ENCODE measurements around the gene HSPBAP1.
"Not testable (repeated sequence)": the region's sequence is repeated elsewhere in the genome, so short reads cannot be mapped to it uniquely, and the experiment has no call there.

Gene HSPBAP1

GRCh38 chr3:122710616-122711251, 82.9 kb downstream of the HSPBAP1 start:
- H3K9ac ChIP-seq (ENCODE audit: low read length); H3K27me3 ChIP-seq (ENCODE audit: control insufficient read depth, insufficient read depth, low read length); H3K36me3 ChIP-seq (ENCODE audit: control insufficient read depth, insufficient read depth, low read length); H3K4me3 ChIP-seq (ENCODE audit: low read depth, low read length); H3K27ac ChIP-seq (ENCODE audit: low read depth, low read length); H3K9me3 ChIP-seq (ENCODE audit: control insufficient read depth, insufficient read depth, low read depth, low read length); H3K4me1 ChIP-seq (ENCODE audit: control insufficient read depth, insufficient read depth, low read length): not testable (repeated sequence)

GRCh38 chr3:122705379-122705778, 88.3 kb downstream of the HSPBAP1 start:
- H3K9me3 ChIP-seq (ENCODE audit: control insufficient read depth, insufficient read depth, low read depth, low read length): no peaks in the 10 kb centered on the region
- H3K4me1 ChIP-seq (ENCODE audit: control insufficient read depth, insufficient read depth, low read length): no peaks in the 10 kb centered on the region

GRCh38 chr3:122700193-122700592, 93.4 kb downstream of the HSPBAP1 start:
- H3K36me3 ChIP-seq (ENCODE audit: control insufficient read depth, insufficient read depth, low read length): peaks cover 7% of the 10 kb centered on the region
- H3K27me3 ChIP-seq (ENCODE audit: control insufficient read depth, insufficient read depth, low read length): no peaks in the 10 kb centered on the region
- no peak overlapping the region for H3K27ac ChIP-seq (ENCODE audit: low read depth, low read length)
- H3K4me3 ChIP-seq (ENCODE audit: low read depth, low read length): no peak overlapping the region
- H3K4me1 ChIP-seq (ENCODE audit: control insufficient read depth, insufficient read depth, low read length): no peaks in the 10 kb centered on the region
- no peak overlapping the region for H3K9ac ChIP-seq (ENCODE audit: low read length)
- no peaks in the 10 kb centered on the region for H3K9me3 ChIP-seq (ENCODE audit: control insufficient read depth, insufficient read depth, low read depth, low read length)

More at GRCh38 chr3:122705379-122705778, 88.3 kb downstream of the HSPBAP1 start:
- H3K36me3 ChIP-seq (ENCODE audit: control insufficient read depth, insufficient read depth, low read length): no peaks in the 10 kb centered on the region; the same call in 1 of the 2 replicates
- H3K9ac ChIP-seq (ENCODE audit: low read length): no peak overlapping the region
- no peak overlapping the region for H3K4me3 ChIP-seq (ENCODE audit: low read depth, low read length)
- H3K27me3 ChIP-seq (ENCODE audit: control insufficient read depth, insufficient read depth, low read length): no peaks in the 10 kb centered on the region
- no peak overlapping the region for H3K27ac ChIP-seq (ENCODE audit: low read depth, low read length)

- Histone ChIP-seq H3K27ac (ENCODE audit: low read depth, low read length) (no peak overlapping the region), H3K4me3 (ENCODE audit: low read depth, low read length) (no peak overlapping the region), H3K9me3 (ENCODE audit: control insufficient read depth, insufficient read depth, low read depth, low read length) (no peaks in the 10 kb centered on the region), H3K9ac (ENCODE audit: low read length) (no peak overlapping the region), H3K4me1 (ENCODE audit: control insufficient read depth, insufficient read depth, low read length) (no peaks in the 10 kb centered on the region), H3K27me3 (ENCODE audit: control insufficient read depth, insufficient read depth, low read length) (no peaks in the 10 kb centered on the region), H3K36me3 (ENCODE audit: control insufficient read depth, insufficient read depth, low read length) (peaks cover 8% of the 10 kb centered on the region)
Measured at GRCh38 chr3:122697952-122698620, 95.5 kb downstream of the HSPBAP1 start.

GRCh38 chr3:122695927-122696561, 97.6 kb downstream of the HSPBAP1 start:
- no peak overlapping the region for H3K27ac ChIP-seq (ENCODE audit: low read depth, low read length)
- H3K9me3 ChIP-seq (ENCODE audit: control insufficient read depth, insufficient read depth, low read depth, low read length): no peaks in the 10 kb centered on the region
- no peaks in the 10 kb centered on the region for H3K4me1 ChIP-seq (ENCODE audit: control insufficient read depth, insufficient read depth, low read length)
- H3K4me3 ChIP-seq (ENCODE audit: low read depth, low read length): no peak overlapping the region
- no peak overlapping the region for H3K9ac ChIP-seq (ENCODE audit: low read length)
- no peaks in the 10 kb centered on the region for H3K27me3 ChIP-seq (ENCODE audit: control insufficient read depth, insufficient read depth, low read length)
- H3K36me3 ChIP-seq (ENCODE audit: control insufficient read depth, insufficient read depth, low read length): peaks cover 18% of the 10 kb centered on the region

- Histone ChIP-seq H3K9me3 (ENCODE audit: control insufficient read depth, insufficient read depth, low read depth, low read length) (no peaks in the 10 kb centered on the region), H3K4me1 (ENCODE audit: control insufficient read depth, insufficient read depth, low read length) (no peaks in the 10 kb centered on the region), H3K36me3 (ENCODE audit: control insufficient read depth, insufficient read depth, low read length) (peaks cover 18% of the 10 kb centered on the region), H3K4me3 (ENCODE audit: low read depth, low read length) (no peak overlapping the region), H3K27ac (ENCODE audit: low read depth, low read length) (no peak overlapping the region), H3K9ac (ENCODE audit: low read length) (no peak overlapping the region), H3K27me3 (ENCODE audit: control insufficient read depth, insufficient read depth, low read length) (no peaks in the 10 kb centered on the region)
Measured at GRCh38 chr3:122694966-122695365, 98.7 kb downstream of the HSPBAP1 start.

- H3K9ac ChIP-seq (ENCODE audit: low read length): no peak overlapping the region
- no peak overlapping the region for H3K27ac ChIP-seq (ENCODE audit: low read depth, low read length)
- H3K9me3 ChIP-seq (ENCODE audit: control insufficient read depth, insufficient read depth, low read depth, low read length): no peaks in the 10 kb centered on the region
- H3K4me1 ChIP-seq (ENCODE audit: control insufficient read depth, insufficient read depth, low read length): no peaks in the 10 kb centered on the region
- H3K36me3 ChIP-seq (ENCODE audit: control insufficient read depth, insufficient read depth, low read length): peaks cover 17% of the 10 kb centered on the region
- H3K4me3 ChIP-seq (ENCODE audit: low read depth, low read length): no peak overlapping the region
- H3K27me3 ChIP-seq (ENCODE audit: control insufficient read depth, insufficient read depth, low read length): no peaks in the 10 kb centered on the region
Measured at GRCh38 chr3:122692674-122693073, 101.0 kb downstream of the HSPBAP1 start.

GRCh38 chr3:122691195-122691594, 102.4 kb downstream of the HSPBAP1 start:
- no peak overlapping the region for H3K27ac ChIP-seq (ENCODE audit: low read depth, low read length)
- H3K9me3 ChIP-seq (ENCODE audit: control insufficient read depth, insufficient read depth, low read depth, low read length): no peaks in the 10 kb centered on the region
- no peak overlapping the region for H3K9ac ChIP-seq (ENCODE audit: low read length)
- H3K27me3 ChIP-seq (ENCODE audit: control insufficient read depth, insufficient read depth, low read length): no peaks in the 10 kb centered on the region
- H3K4me1 ChIP-seq (ENCODE audit: control insufficient read depth, insufficient read depth, low read length): no peaks in the 10 kb centered on the region
- H3K4me3 ChIP-seq (ENCODE audit: low read depth, low read length): no peak overlapping the region
- H3K36me3 ChIP-seq (ENCODE audit: control insufficient read depth, insufficient read depth, low read length): peaks cover 24% of the 10 kb centered on the region

- no peak overlapping the region for H3K4me3 ChIP-seq (ENCODE audit: low read depth, low read length)
- no peaks in the 10 kb centered on the region for H3K4me1 ChIP-seq (ENCODE audit: control insufficient read depth, insufficient read depth, low read length)
- H3K27ac ChIP-seq (ENCODE audit: low read depth, low read length): no peak overlapping the region
- peaks cover 21% of the 10 kb centered on the region for H3K36me3 ChIP-seq (ENCODE audit: control insufficient read depth, insufficient read depth, low read length)
- no peak overlapping the region for H3K9ac ChIP-seq (ENCODE audit: low read length)
- H3K9me3 ChIP-seq (ENCODE audit: control insufficient read depth, insufficient read depth, low read depth, low read length): no peaks in the 10 kb centered on the region
- no peaks in the 10 kb centered on the region for H3K27me3 ChIP-seq (ENCODE audit: control insufficient read depth, insufficient read depth, low read length)
Measured at GRCh38 chr3:122690096-122690495, 103.5 kb downstream of the HSPBAP1 start.

Measured in HUES6 (cell line).